ENCODE results near the gene ERCC1. TPM values are rescaled to one million over a fixed set of nuclear protein-coding genes. Genes with fewer than 3 reads are reported as not detected.

Gene ERCC1
- total and polyA plus RNA-seq, 2 of the 13 experiments (the other 11 are each of a cell fraction or from before 2014, with no cell fraction given), result 40.0 to 66.4 TPM

GRCh38 chr19:45443462-45444317 is 20.0 kb upstream of the ERCC1 start (continued):
- TF ChIP-seq GABPA (IDR thresholded peaks at IDR 0.05; ENCODE audit: low read depth, low read length) (peak; percentile 29; the same call in 1 of the 2 replicates), GABPA (CRISPR knock-in tag; IDR thresholded peaks at IDR 0.05; ENCODE audit: low read depth) (peak; percentile 79), KLF16 (CRISPR knock-in tag; IDR thresholded peaks at IDR 0.05) (peak in 1 of 2 experiments; percentile 77; a peak in 2 of 4 replicates), GATAD2A (CRISPR knock-in tag; IDR thresholded peaks at IDR 0.05) (peak; percentile 65), ZNF629 (CRISPR knock-in tag; conservative IDR thresholded peaks at IDR 0.05) (0 out of 2 replicates have a peak, but pooled peaks have one; percentile 22), ATF7 (IDR thresholded peaks at IDR 0.05) (peak; percentile 74), ATF7 (CRISPR knock-in tag; IDR thresholded peaks at IDR 0.05) (0 out of 2 replicates have a peak, but pooled peaks have one; percentile 55), SRSF1 (optimal IDR thresholded peaks at IDR 0.05; ENCODE audit: low read depth, low read length) (peak; percentile 57), KDM5B (CRISPR knock-in tag; IDR thresholded peaks at IDR 0.05; ENCODE audit: borderline replicate concordance) (peak; percentile 41; the same call in 1 of the 2 replicates), ZNF614 (CRISPR knock-in tag; IDR thresholded peaks at IDR 0.05; ENCODE audit: borderline replicate concordance) (peak; percentile 76; the same call in 1 of the 2 replicates), SKI (IDR thresholded peaks at IDR 0.05; ENCODE audit: partially characterized antibody) (peak; percentile 90), CCDC6 (CRISPR knock-in tag; IDR thresholded peaks at IDR 0.05) (peak; percentile 71)
- TF ChIP-seq, protein P1, sequence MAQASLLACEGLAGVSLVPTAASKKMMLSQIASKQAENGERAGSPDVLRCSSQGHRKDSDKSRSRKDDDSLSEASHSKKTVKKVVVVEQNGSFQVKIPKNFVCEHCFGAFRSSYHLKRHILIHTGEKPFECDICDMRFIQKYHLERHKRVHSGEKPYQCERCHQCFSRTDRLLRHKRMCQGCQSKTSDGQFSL (CRISPR knock-in tag; IDR thresholded peaks at IDR 0.05), result peak; percentile 40; the same call in 1 of the 2 replicates
- TF ChIP-seq, protein P2, sequence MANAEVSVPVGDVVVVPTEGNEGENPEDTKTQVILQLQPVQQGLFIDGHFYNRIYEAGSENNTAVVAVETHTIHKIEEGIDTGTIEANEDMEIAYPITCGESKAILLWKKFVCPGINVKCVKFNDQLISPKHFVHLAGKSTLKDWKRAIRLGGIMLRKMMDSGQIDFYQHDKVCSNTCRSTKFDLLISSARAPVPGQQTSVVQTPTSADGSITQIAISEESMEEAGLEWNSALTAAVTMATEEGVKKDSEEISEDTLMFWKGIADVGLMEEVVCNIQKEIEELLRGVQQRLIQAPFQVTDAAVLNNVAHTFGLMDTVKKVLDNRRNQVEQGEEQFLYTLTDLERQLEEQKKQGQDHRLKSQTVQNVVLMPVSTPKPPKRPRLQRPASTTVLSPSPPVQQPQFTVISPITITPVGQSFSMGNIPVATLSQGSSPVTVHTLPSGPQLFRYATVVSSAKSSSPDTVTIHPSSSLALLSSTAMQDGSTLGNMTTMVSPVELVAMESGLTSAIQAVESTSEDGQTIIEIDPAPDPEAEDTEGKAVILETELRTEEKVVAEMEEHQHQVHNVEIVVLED (CRISPR knock-in tag; IDR thresholded peaks at IDR 0.05; ENCODE audit: borderline replicate concordance), result peak; percentile 73; the same call in 1 of the 2 replicates
